Mucosa of descending colon (tissue), 3 donors: ENCODE results near the gene BARHL1. TPM values are rescaled to one million over a fixed set of nuclear protein-coding genes. Genes with fewer than 3 reads are reported as not detected.

Experiments
- ATAC-seq: fragments of 200-7000 bp; cut with Tn5 transposase; one replicate; pipeline ENCODE4 v1.9.1; 2020; ENCODE audit warnings: mild to moderate bottlenecking, moderate library complexity
- DNase-seq, 3 donors: peaks; one replicate each; pipeline ENCODE4 v3.0.0-alpha.2; 2020
- H3K36me3 ChIP-seq: fragments of 200-600 bp; one replicate; pipeline ENCODE4 v1.8.0; 2021; ENCODE audit warnings: low read depth, mild to moderate bottlenecking
- H3K4me1 ChIP-seq: fragments of 200-600 bp; one replicate; pipeline ENCODE4 v1.8.0; 2021; ENCODE audit warnings: low read depth, mild to moderate bottlenecking
- H3K4me3 ChIP-seq: fragments of 200-600 bp; one replicate; pipeline ENCODE4 v1.8.0; 2021; ENCODE audit warnings: mild to moderate bottlenecking
- H3K9me3 ChIP-seq: fragments of 200-600 bp; one replicate; pipeline ENCODE4 v1.8.0; 2021; ENCODE audit warnings: mild to moderate bottlenecking
- CTCF ChIP-seq: fragments of 200-600 bp; IDR thresholded peaks from one replicate; pipeline ENCODE4 v1.8.0; 2022; ENCODE audit warnings: antibody characterized with exemption, mild to moderate bottlenecking
- intact Hi-C, 2 donors: fragments of 100-400 bp; cut with DNase I in 1 of 2; cut with micrococcal nuclease in 1 of 2; formaldehyde crosslinking; loops; one replicate each; pipeline versions ENCODE4 v1.11.0 to v1.11.1; 2022; cut with DNase I, micrococcal nuclease
- total RNA-seq, 3 donors: library from RNA; stranded (reverse); fragmentation: NEBNext Ultra II Directional in 2 of 3; extraction: Animal tissue kit (Norgen Biotek cat#: 25700) in 2 of 3; gene quantifications; one replicate each; pipeline versions ENCODE4 v1.2.1 to v1.2.4, GENCODE V29; 2021 to 2023
- donor health status: DM: no; HTN: no; CAD: no; lungs with moderate emphysema.
- donor health status: DM: no; HTN: no; CAD: no.
- donor health status: DM: no; HTN: yes; CAD: no.

The BARHL1 gene
- total RNA-seq, 3 donors from 2014 or later = not detected

DNA sequence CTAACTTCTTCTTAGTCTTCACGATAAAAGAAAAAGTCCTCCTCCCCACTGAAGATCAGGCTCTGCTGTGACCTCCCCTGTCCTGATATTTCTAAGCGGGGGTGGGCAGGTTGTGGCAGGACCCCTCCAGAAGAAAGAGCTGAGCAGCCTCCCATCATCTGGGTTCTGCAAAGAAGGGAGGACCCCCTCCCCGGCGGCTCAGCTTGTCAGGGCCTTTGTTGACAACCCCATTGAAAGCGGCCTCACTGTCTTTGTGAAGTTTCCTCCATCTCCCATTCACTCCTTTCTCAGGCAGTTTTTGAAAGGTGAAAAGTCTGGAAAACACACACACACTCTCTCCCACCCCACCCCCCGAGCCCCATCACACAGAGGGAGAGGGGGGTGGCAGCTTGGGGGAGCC, 26.2 kb upstream of the BARHL1 start:
- intact Hi-C loops = no loop called here
- Histone ChIP-seq H3K4me3 (no peak overlapping the region), H3K9me3 (no peaks in the 10 kb centered on the region), H3K4me1 (no peaks in the 10 kb centered on the region), H3K36me3 (no peaks in the 10 kb centered on the region)
- no peak for ATAC-seq
- no peak for DNase-seq
- no peak for TF ChIP-seq CTCF

DNA sequence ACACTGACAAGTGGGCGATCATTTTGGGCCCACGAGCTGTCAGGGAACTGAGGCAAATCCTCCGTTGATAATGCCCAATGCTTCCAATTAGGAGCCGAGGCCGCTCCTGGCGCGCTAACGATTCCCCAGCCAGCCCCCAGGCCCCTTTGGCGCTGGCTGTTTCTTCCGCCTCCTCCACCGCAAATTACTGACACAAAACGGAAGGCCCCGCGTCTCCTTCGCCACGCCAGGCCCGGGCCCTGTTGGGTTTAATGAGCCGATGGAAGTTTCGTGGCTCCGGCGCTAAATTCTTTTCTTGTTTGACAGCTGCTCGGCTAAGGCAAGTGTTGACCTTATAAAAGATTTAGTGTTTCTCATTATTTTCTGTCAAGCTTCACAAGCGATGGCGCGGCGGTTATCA, 25.7 kb upstream of the BARHL1 start:
- DNase-seq (no peak), ATAC-seq (no peak)
- Histone ChIP-seq H3K4me1 (no peaks in the 10 kb centered on the region), H3K9me3 (no peaks in the 10 kb centered on the region), H3K36me3 (no peaks in the 10 kb centered on the region), H3K4me3 (no peak overlapping the region)
- no peak for TF ChIP-seq CTCF
- intact Hi-C loops = no loop called here

DNA sequence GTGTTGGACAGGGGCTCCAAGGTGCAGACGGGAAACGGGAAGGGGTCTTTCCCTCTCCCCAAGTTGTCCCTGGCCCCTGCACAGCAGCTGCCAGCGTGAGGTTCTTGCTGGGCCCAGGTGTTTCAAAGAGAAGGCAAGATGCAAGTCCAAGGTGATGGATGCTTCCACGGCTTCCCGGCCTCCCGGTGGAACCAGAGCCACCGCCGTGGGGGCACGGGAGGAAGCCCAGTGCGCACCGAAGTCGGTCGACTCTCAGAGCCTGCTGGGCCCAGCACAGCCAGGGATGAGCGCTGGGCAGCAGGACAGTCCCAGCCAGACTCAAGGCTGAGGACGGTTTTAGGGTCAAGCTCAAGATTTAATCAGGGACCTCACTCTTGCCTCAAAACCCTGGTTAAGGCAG, 25.2 kb upstream of the BARHL1 start:
- H3K4me1 ChIP-seq = no peaks in the 10 kb centered on the region
- intact Hi-C loops = no loop called here
- H3K9me3 ChIP-seq = no peaks in the 10 kb centered on the region
- no peak for ATAC-seq
- H3K4me3 ChIP-seq = no peak overlapping the region
- no peak for TF ChIP-seq CTCF
- no peak for DNase-seq
- H3K36me3 ChIP-seq = no peaks in the 10 kb centered on the region

DNA sequence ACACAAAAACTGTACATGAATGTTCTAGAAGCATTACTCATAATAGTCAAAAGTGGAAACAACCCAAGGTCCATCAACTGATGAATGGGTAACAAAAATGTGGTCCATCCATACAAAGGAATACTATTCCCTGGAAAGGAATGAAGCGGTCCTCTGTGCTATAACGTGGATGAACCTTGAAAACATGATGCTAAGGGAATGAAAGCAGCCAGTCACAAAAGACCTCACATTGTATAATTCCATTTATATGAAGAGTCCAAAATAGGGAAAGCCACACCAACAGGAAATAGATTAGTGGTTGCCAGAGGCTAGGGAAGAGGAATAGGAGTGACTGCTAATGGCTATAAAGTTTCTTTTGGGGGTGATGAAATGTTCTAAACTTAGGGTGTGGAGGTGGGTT, 22.7 kb upstream of the BARHL1 start:
- Histone ChIP-seq H3K9me3 (no peaks in the 10 kb centered on the region), H3K36me3 (no peaks in the 10 kb centered on the region), H3K4me1 (no peaks in the 10 kb centered on the region), H3K4me3 (no peak overlapping the region)
- intact Hi-C loops = no loop called here
- no peak for TF ChIP-seq CTCF
- DNase-seq (no peak), ATAC-seq (no peak)

- Histone ChIP-seq H3K9me3 (no peaks in the 10 kb centered on the region), H3K4me3 (no peak overlapping the region), H3K4me1 (no peaks in the 10 kb centered on the region), H3K36me3 (no peaks in the 10 kb centered on the region)
- no peak for TF ChIP-seq CTCF
- intact Hi-C loops = no loop called here
- no peak for ATAC-seq
- no peak for DNase-seq
Measured at GRCh38 chr9:132560616-132561202, 21.7 kb upstream of the BARHL1 start.

DNA sequence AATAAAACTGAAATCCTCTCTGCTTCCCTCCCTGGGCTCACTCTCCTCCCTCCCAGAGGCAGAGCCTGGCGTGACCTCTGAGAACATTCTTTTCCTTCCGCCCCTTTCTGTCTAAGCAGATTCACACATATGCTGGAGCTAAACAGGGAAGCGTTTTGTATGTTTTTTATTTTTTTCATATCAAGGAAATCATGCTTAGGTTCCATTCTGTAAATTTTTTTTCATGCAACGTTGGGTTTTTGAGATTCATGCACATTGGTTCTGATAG, 20.2 kb upstream of the BARHL1 start:
- H3K36me3 ChIP-seq = no peaks in the 10 kb centered on the region
- H3K9me3 ChIP-seq = no peaks in the 10 kb centered on the region
- intact Hi-C loops = no loop called here
- ATAC-seq = no peak
- no peak for DNase-seq
- H3K4me3 ChIP-seq = no peak overlapping the region
- no peaks in the 10 kb centered on the region for H3K4me1 ChIP-seq
- TF ChIP-seq CTCF = no peak
